Stimulated activated naive CD8-positive, alpha-beta T cell treated with anti-CD3 and anti-CD28 coated beads, Interleukin-15, amount 100 ng/mL, for 72 hours (primary cell): Measurements from ENCODE around the gene KITLG.
"Not testable (repeated sequence)": the region's sequence is repeated elsewhere in the genome, so short reads cannot be mapped to it uniquely, and the experiment has no call there.

Experiments
- ATAC-seq: fragments of 150-1000 bp; cut with Tn5 transposase; 2 replicates; pipeline ENCODE4 v1.10.0; 2021; ENCODE audit warnings: mild to moderate bottlenecking, moderate library complexity
- DNase-seq, 2 donors: peaks; one replicate each; pipeline ENCODE4 v3.0.0; 2021 to 2022
- H3K27ac Mint-ChIP-seq, 2 donors: one replicate each; pipeline ENCODE4 v1.8.0; 2022; ENCODE audit warnings: mild to moderate bottlenecking in 2 of 2, mixed read lengths in 2 of 2, moderate library complexity in 2 of 2
- H3K27me3 Mint-ChIP-seq: one replicate; pipeline ENCODE4 v1.8.0; 2022; ENCODE audit warnings: mixed read lengths
- H3K4me1 Mint-ChIP-seq: one replicate; pipeline ENCODE4 v1.8.0; 2022; ENCODE audit warnings: mild to moderate bottlenecking, mixed read lengths
- H3K4me3 Mint-ChIP-seq, 2 donors: one replicate each; pipeline ENCODE4 v1.8.0; 2022; ENCODE audit warnings: mild to moderate bottlenecking in 2 of 2, mixed read lengths in 2 of 2, moderate library complexity in 1 of 2
- H3K9me3 Mint-ChIP-seq, 2 donors: one replicate each; pipeline ENCODE4 v1.8.0; 2022; ENCODE audit warnings: mixed read lengths in 2 of 2

The KITLG gene

GRCh38 chr12:88529531-88530488 is 50.5 kb downstream of the KITLG start:
- no peak for ATAC-seq
- H3K4me1 Mint-ChIP-seq, result no peaks in the 10 kb centered on the region
- H3K4me3 Mint-ChIP-seq, result no peak overlapping the region
- H3K27me3 Mint-ChIP-seq, result no peaks in the 10 kb centered on the region
- no peak overlapping the region for H3K27ac Mint-ChIP-seq
- no peak for DNase-seq
- H3K9me3 Mint-ChIP-seq, result no peaks in the 10 kb centered on the region

- no peak for DNase-seq
- Mint-ChIP-seq H3K27me3 (no peaks in the 10 kb centered on the region), H3K4me1 (no peaks in the 10 kb centered on the region), H3K9me3 (no peaks in the 10 kb centered on the region), H3K27ac (no peak overlapping the region), H3K4me3 (no peak overlapping the region)
- ATAC-seq, result no peak
Measured at GRCh38 chr12:88522961-88523360, 57.3 kb downstream of the KITLG start.

- Mint-ChIP-seq H3K4me1 (no peaks in the 10 kb centered on the region), H3K4me3 (no peak overlapping the region), H3K27ac (no peak overlapping the region), H3K9me3 (no peaks in the 10 kb centered on the region), H3K27me3 (no peaks in the 10 kb centered on the region)
- DNase-seq (no peak), ATAC-seq (no peak)
Measured at GRCh38 chr12:88520436-88520820, 59.8 kb downstream of the KITLG start.

GRCh38 chr12:88519802-88520435 is 60.4 kb downstream of the KITLG start:
- DNase-seq (no peak), ATAC-seq (no peak)
- Mint-ChIP-seq H3K4me1 (no peaks in the 10 kb centered on the region), H3K27me3 (no peaks in the 10 kb centered on the region), H3K9me3 (no peaks in the 10 kb centered on the region), H3K27ac (no peak overlapping the region), H3K4me3 (no peak overlapping the region)

- H3K4me1 Mint-ChIP-seq, result no peaks in the 10 kb centered on the region
- H3K27me3 Mint-ChIP-seq, result no peaks in the 10 kb centered on the region
- no peak for DNase-seq
- no peak overlapping the region for H3K4me3 Mint-ChIP-seq
- no peak for ATAC-seq
- H3K27ac Mint-ChIP-seq, result no peak overlapping the region
- H3K9me3 Mint-ChIP-seq, result no peaks in the 10 kb centered on the region
Measured at GRCh38 chr12:88518863-88519403, 61.3 kb downstream of the KITLG start.

- no peak overlapping the region for H3K4me3 Mint-ChIP-seq
Measured at GRCh38 chr12:88516811-88517210, 63.5 kb downstream of the KITLG start.

GRCh38 chr12:88510843-88511242 is 69.4 kb downstream of the KITLG start:
- no peaks in the 10 kb centered on the region for H3K4me1 Mint-ChIP-seq
- H3K9me3 Mint-ChIP-seq, result no peaks in the 10 kb centered on the region
- no peak overlapping the region for H3K27ac Mint-ChIP-seq
- H3K4me3 Mint-ChIP-seq, result no peak overlapping the region
- H3K27me3 Mint-ChIP-seq, result no peaks in the 10 kb centered on the region
- ATAC-seq, result no peak
- DNase-seq, result no peak

More at GRCh38 chr12:88516811-88517210, 63.5 kb downstream of the KITLG start:
- DNase-seq, result no peak
- Mint-ChIP-seq H3K27me3 (no peaks in the 10 kb centered on the region), H3K27ac (no peak overlapping the region), H3K4me1 (no peaks in the 10 kb centered on the region), H3K9me3 (no peaks in the 10 kb centered on the region)
- ATAC-seq, result no peak

- ATAC-seq, result no peak
- Mint-ChIP-seq H3K9me3 (no peaks in the 10 kb centered on the region), H3K27ac (no peak overlapping the region), H3K4me3 (no peak overlapping the region), H3K27me3 (no peaks in the 10 kb centered on the region), H3K4me1 (no peaks in the 10 kb centered on the region)
- no peak for DNase-seq
Measured at GRCh38 chr12:88509851-88510250, 70.4 kb downstream of the KITLG start.

- Mint-ChIP-seq H3K27me3 (no peaks in the 10 kb centered on the region), H3K4me3 (no peak overlapping the region), H3K27ac (no peak overlapping the region), H3K4me1 (no peaks in the 10 kb centered on the region), H3K9me3 (no peaks in the 10 kb centered on the region)
- no peak for ATAC-seq
- DNase-seq, result no peak
Measured at GRCh38 chr12:88509347-88509746, 70.9 kb downstream of the KITLG start.

- not testable (repeated sequence) for H3K9me3 Mint-ChIP-seq, DNase-seq, H3K4me3 Mint-ChIP-seq, ATAC-seq, H3K27me3 Mint-ChIP-seq, H3K27ac Mint-ChIP-seq, H3K4me1 Mint-ChIP-seq
Measured at GRCh38 chr12:88507851-88508250, 72.4 kb downstream of the KITLG start.

GRCh38 chr12:88507270-88507669 is 73.0 kb downstream of the KITLG start:
- Mint-ChIP-seq H3K27ac (no peak overlapping the region), H3K4me1 (no peaks in the 10 kb centered on the region), H3K27me3 (no peaks in the 10 kb centered on the region), H3K4me3 (no peak overlapping the region), H3K9me3 (no peaks in the 10 kb centered on the region)
- ATAC-seq (no peak), DNase-seq (no peak)

GRCh38 chr12:88505696-88506095 is 74.6 kb downstream of the KITLG start:
- Mint-ChIP-seq H3K9me3 (no peaks in the 10 kb centered on the region), H3K27ac (no peak overlapping the region), H3K4me3 (no peak overlapping the region), H3K4me1 (no peaks in the 10 kb centered on the region), H3K27me3 (no peaks in the 10 kb centered on the region)
- DNase-seq (no peak), ATAC-seq (no peak)

- ATAC-seq (no peak), DNase-seq (no peak)
- no peaks in the 10 kb centered on the region for H3K27me3 Mint-ChIP-seq
- H3K27ac Mint-ChIP-seq, result no peak overlapping the region
- no peak overlapping the region for H3K4me3 Mint-ChIP-seq
- H3K9me3 Mint-ChIP-seq, result peaks cover 7 to 11% of the 10 kb centered on the region in 2 donors
- no peaks in the 10 kb centered on the region for H3K4me1 Mint-ChIP-seq
Measured at GRCh38 chr12:88503281-88503703, 77.0 kb downstream of the KITLG start.

GRCh38 chr12:88501972-88502938 is 78.0 kb downstream of the KITLG start:
- Mint-ChIP-seq H3K4me3 (no peak overlapping the region), H3K4me1 (no peaks in the 10 kb centered on the region), H3K9me3 (peaks cover 7 to 11% of the 10 kb centered on the region in 2 donors), H3K27ac (no peak overlapping the region), H3K27me3 (no peaks in the 10 kb centered on the region)
- ATAC-seq, result no peak
- DNase-seq, result no peak

- DNase-seq (no peak), ATAC-seq (no peak)
- Mint-ChIP-seq H3K27me3 (no peaks in the 10 kb centered on the region), H3K27ac (no peak overlapping the region), H3K4me1 (no peaks in the 10 kb centered on the region), H3K4me3 (no peak overlapping the region), H3K9me3 (peaks cover 7 to 11% of the 10 kb centered on the region in 2 donors)
Measured at GRCh38 chr12:88496891-88497371, 83.3 kb downstream of the KITLG start.
